Common myeloid progenitor, CD34-positive (primary cell): ENCODE data around the gene DALRD3.
A peak's percentile ranks its signal among the peaks of the same experiment; 100 is the strongest.

Source experiments
- CTCF ChIA-PET: fragments of 350-600 bp; sonication (Branson Sonifier 250); formaldehyde crosslinking; loops from one replicate; lab custom pipeline; 2021; ENCODE audit warnings: antibody characterized with exemption; lab: Charles Lee
- POLR2A ChIA-PET: fragments of 350-600 bp; sonication (Branson Sonifier 250); formaldehyde crosslinking; loops from one replicate; lab custom pipeline; 2021; ENCODE audit warnings: antibody characterized with exemption; lab: Charles Lee
- DNase-seq, 3 donors: peaks; one replicate each; pipeline versions ENCODE4 v3.0.0 to v3.0.0-alpha.2; 2013
- H3K27ac ChIP-seq, 2 experiments: 1 replicate in 1 of 2; 2 replicates in 1 of 2; pipeline ENCODE4 v1.7.0; 2013; ENCODE audit warnings: inconsistent platforms in 2 of 2, low read length in 2 of 2, mild to moderate bottlenecking in 2 of 2, low read depth in 1 of 2, moderate library complexity in 1 of 2; ENCODE audit not compliant: severe bottlenecking in 2 of 2, insufficient read depth in 1 of 2, poor library complexity in 1 of 2
- H3K27me3 ChIP-seq, 5 experiments: replicated peaks in 2 of 5; 1 replicate in 3 of 5; 2 replicates in 2 of 5; pipeline versions ENCODE4 v1.6.1 to v1.7.0; 2013; ENCODE audit warnings: low read length in 4 of 5, mild to moderate bottlenecking in 2 of 5, moderate library complexity in 2 of 5, inconsistent platforms in 1 of 5; ENCODE audit not compliant: insufficient read depth in 5 of 5, control insufficient read depth in 4 of 5
- H3K36me3 ChIP-seq, 4 experiments: 1 replicate in 2 of 4; 2 replicates in 2 of 4; pipeline versions ENCODE4 v1.6.1 to v1.7.0; 2013; ENCODE audit warnings: low read length in 3 of 4, control low read depth in 1 of 4, mild to moderate bottlenecking in 1 of 4; ENCODE audit not compliant: control insufficient read depth in 4 of 4, insufficient read depth in 4 of 4
- H3K4me1 ChIP-seq, 4 experiments: 1 replicate in 3 of 4; 2 replicates in 1 of 4; pipeline versions ENCODE4 v1.6.1 to v1.7.1; 2013; ENCODE audit warnings: low read length in 3 of 4, mild to moderate bottlenecking in 3 of 4, control low read depth in 1 of 4, inconsistent platforms in 1 of 4, moderate library complexity in 1 of 4; ENCODE audit not compliant: control insufficient read depth in 4 of 4, insufficient read depth in 4 of 4; ENCODE audit errors: control extremely low read depth in 1 of 4
- H3K4me3 ChIP-seq, 7 experiments: 1 replicate in 4 of 7; 2 replicates in 3 of 7; pipeline versions ENCODE4 v1.5.1 to v1.7.0; 2013; ENCODE audit warnings: mild to moderate bottlenecking in 7 of 7, low read length in 6 of 7, moderate library complexity in 6 of 7, inconsistent platforms in 2 of 7, low read depth in 2 of 7, control low read depth in 1 of 7; ENCODE audit not compliant: insufficient read depth in 4 of 7, control insufficient read depth in 1 of 7; ENCODE audit errors: extremely low read depth in 1 of 7
- H3K9me3 ChIP-seq, 5 experiments: 1 replicate in 4 of 5; 2 replicates in 1 of 5; pipeline versions ENCODE4 v1.6.1 to v1.7.1; 2013; ENCODE audit warnings: low read length in 4 of 5, mild to moderate bottlenecking in 2 of 5, inconsistent platforms in 1 of 5, low read depth in 1 of 5, moderate library complexity in 1 of 5; ENCODE audit not compliant: control insufficient read depth in 4 of 5, insufficient read depth in 2 of 5; ENCODE audit errors: control extremely low read depth in 1 of 5
- WGBS: methylation state at CpG from one replicate; pipeline ENCODE4 v1.1.5; 2013; ENCODE audit not compliant: insufficient coverage; 5-methylcytosine and 5-hydroxymethylcytosine counted together

The DALRD3 gene

DNA sequence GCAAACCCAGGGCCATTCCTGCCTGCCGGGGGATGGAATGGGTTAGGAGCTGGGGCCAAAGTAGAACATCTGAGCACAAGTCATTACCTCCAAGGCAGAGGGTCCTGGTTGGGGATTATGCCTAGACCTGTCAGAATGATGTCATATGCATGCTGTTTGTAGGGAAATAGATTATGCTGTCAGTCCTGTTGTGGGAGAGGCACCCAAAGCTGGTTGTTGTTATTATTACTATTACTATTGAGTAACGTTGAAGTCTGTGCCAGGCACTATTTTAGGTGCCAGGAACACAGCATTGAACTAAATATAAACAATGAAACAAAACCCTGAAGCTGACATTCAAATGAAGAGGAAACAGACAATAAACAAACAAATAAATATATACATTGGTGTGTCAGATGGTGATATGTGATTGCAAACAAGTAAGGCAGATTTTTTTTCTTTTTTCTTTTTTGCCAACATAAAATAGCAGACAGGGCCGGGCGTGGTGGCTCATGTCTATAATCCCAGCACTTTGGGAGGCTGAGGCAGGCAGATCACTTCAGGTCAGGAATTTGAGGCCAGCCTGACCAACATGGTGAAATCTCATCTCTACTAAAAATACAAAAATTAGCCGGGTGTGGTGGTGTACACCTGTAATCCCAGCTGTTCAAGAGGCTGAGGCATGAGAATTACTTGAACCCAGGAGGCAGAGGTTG, 26.4 kb downstream of the DALRD3 start:
- 100% methylated on average over 2 of the region's 5 CpGs for WGBS
- H3K9me3 ChIP-seq: no peaks in the 10 kb centered on the region
- H3K4me3 ChIP-seq: peak overlapping the region in 1 of 7 experiments; percentile 95
- H3K4me1 ChIP-seq: peaks cover 0 to 41% (median 36%) of the 10 kb centered on the region in 4 experiments
- peaks cover 0 to 24% (median 12%) of the 10 kb centered on the region in 4 experiments for H3K36me3 ChIP-seq
- CTCF ChIA-PET: interaction anchor here (1.0 to 16.2 kb wide), 6 partner anchors 17 to 166 kb away, joined by 3 to 386 read pairs (median 5); partner anchors contain the start of genes DALRD3, NDUFAF3 and WDR6
- no peak overlapping the region for H3K27ac ChIP-seq
- POLR2A ChIA-PET: interaction anchor here (2.6 to 7.2 kb wide), 2 partner anchors 15 to 30 kb away, joined by 10 to 69 read pairs; partner anchors contain the start of genes NDUFAF3 and WDR6
- H3K27me3 ChIP-seq: no peaks in the 10 kb centered on the region
- DNase-seq: no peak

DNA sequence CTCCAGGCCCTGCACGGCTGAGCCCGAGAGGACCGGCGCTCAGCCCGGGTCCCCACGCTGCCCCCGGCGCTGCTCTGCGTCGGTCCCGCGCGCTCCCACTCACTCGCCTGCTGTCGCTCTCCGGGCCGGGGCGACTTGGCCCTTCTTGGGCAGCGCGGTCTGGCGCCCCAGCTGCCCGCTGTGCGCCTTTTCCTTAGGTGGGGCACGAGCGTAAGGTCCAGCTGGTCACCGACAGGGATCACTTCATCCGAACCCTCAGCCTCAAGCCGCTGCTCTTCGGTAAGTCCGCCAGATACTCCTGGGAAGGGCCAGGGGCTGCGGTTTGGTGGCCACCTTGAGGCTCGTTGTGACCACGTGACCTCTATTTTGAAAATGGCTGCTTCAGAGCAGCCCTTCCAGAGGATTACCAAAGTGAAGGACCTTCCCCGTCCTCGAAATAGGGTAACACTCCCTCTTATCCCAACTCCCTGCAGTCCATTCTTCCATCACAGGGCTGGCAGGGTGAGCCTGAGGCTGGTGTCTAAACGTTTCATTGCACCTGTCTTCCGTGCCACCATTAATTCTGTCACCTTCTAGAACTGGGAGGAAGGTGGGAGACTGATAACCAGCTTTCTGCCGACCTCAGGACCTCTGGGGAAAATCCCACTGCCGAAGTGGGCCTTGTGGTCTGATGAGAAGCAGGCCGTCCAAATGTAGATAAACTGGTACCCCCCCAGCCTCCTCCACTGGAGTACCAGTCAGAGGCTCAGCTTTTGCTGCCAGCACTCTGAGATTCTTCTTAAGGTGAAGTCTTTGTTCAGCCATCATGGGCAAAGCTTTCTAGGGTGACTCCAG, 27.5 kb downstream of the DALRD3 start:
- Histone ChIP-seq H3K4me3 (peak overlapping the region; percentile 59 to 95 (median 87)), H3K27me3 (no peaks in the 10 kb centered on the region), H3K4me1 (peaks cover 0 to 41% (median 36%) of the 10 kb centered on the region in 4 experiments), H3K36me3 (peaks cover 0 to 16% (median 13%) of the 10 kb centered on the region in 4 experiments), H3K27ac (peak overlapping the region; percentile 80 to 86), H3K9me3 (no peaks in the 10 kb centered on the region)
- peak in 2 of 3 donors; percentile 60 to 65 for DNase-seq
- ChIA-PET POLR2A (interaction anchor here (0.7 to 7.2 kb wide), 5 partner anchors 17 to 103 kb away, joined by 4 to 69 read pairs (median 10); partner anchors contain the start of genes DALRD3, NDUFAF3, QRICH1 and WDR6), CTCF (interaction anchor here (0.9 to 16.2 kb wide), 5 partner anchors 9 to 126 kb away, joined by 3 to 386 read pairs (median 6); partner anchors contain the start of genes DALRD3, NDUFAF3 and WDR6)
- WGBS: 1% methylated on average over 38 of the region's 40 CpGs

DNA sequence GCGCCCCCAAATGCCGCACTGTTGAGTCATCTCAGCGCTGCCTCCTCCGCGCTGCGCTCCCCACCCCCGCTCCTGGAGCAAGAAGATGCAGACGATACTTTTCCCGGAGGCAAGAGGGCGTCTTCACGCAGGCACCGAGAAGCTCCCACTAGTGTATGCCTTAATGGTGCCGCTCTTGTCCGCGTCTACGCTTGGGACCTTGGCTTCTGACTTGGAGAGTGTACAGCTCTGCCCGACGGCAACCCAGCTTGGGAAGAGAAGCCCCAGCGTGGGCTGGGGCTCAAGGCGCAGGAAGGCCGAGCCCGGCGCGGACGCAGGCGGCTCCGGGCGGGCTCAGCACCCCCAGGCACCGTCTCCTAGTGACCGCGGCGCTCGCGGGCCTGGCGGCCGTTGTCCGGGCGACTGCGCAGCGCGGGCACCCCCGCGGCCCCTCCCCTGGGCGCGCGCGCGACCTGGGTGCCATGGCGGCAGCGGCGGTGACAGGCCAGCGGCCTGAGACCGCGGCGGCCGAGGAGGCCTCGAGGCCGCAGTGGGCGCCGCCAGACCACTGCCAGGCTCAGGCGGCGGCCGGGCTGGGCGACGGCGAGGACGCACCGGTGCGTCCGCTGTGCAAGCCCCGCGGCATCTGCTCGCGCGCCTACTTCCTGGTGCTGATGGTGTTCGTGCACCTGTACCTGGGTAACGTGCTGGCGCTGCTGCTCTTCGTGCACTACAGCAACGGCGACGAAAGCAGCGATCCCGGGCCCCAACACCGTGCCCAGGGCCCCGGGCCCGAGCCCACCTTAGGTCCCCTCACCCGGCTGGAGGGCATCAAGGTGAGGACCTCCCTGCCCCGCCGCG, 28.4 kb downstream of the DALRD3 start, which contains the start of gene P4HTM:
Gene P4HTM (plus strand): TSS at position 446 of the 840 bp plus-strand sequence. CDS start 16 bp downstream, at position 462.
- ChIA-PET CTCF (interaction anchor here (1.1 to 16.2 kb wide), 7 partner anchors 15 to 104 kb away, joined by 3 to 386 read pairs (median 8); partner anchors contain the start of genes DALRD3, NDUFAF3, QRICH1 and WDR6), POLR2A (interaction anchor here (0.5 to 7.2 kb wide), 11 partner anchors 10 to 399 kb away, joined by 3 to 69 read pairs (median 4); partner anchors contain the start of genes ARIH2, DALRD3, IMPDH2 and NDUFAF3)
- Histone ChIP-seq H3K4me3 (peak within 1 kb of the TSS; percentile 59 to 95 (median 87)), H3K27ac (peak within 1 kb of the TSS; percentile 80 to 86), H3K36me3 (peaks cover 0 to 17% (median 14%) of the 10 kb centered on the region in 4 experiments), H3K27me3 (no peaks in the 10 kb centered on the region), H3K9me3 (no peaks in the 10 kb centered on the region), H3K4me1 (peaks cover 0 to 41% (median 36%) of the 10 kb centered on the region in 4 experiments)
- peak; percentile 85 to 91 (median 89) for DNase-seq
- WGBS: 0% methylated on average over 88 of the region's 91 CpGs

DNA sequence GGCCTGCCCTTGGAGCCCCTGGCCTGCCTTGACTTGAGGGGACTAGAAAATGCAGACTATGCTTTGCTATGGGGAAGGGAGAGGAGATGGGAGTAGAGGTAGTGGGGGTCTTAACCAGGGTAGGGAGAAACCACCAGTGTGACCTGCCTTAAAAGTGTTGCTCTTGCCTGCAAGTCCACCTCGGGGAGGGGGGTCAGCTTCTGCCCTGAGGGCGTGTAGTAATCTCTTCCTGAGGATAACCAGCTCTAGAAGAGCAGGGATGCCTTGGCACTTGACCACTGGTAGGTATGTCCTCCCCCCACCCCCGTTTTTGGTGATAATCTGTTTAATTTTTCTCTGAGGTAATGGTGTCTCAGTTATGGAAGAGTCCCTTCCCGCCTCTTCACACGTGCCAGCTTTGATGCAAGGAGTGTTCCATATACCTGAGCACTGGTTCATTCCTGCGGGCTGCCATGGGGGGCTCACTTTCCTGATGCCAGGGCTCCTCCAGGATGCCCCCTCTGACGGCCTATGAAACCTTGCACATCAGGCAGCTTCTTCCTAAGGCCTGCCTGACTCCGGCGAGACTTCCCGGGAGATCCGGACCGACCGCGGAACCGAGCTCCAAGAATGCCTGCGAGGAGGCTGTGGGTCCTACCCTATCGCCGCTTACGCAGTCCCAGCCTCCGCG, 29.1 kb downstream of the DALRD3 start:
- 5% methylated on average over 20 of the region's 21 CpGs for WGBS
- Histone ChIP-seq H3K9me3 (no peaks in the 10 kb centered on the region), H3K4me1 (peaks cover 0 to 47% (median 35%) of the 10 kb centered on the region in 4 experiments), H3K36me3 (peaks cover 0 to 22% (median 16%) of the 10 kb centered on the region in 4 experiments), H3K27ac (peak overlapping the region; percentile 80 to 86), H3K27me3 (no peaks in the 10 kb centered on the region), H3K4me3 (peak overlapping the region; percentile 59 to 95 (median 87))
- peak in 1 of 3 donors; percentile 19 for DNase-seq
- ChIA-PET POLR2A (interaction anchor here (0.5 to 7.2 kb wide), 11 partner anchors 11 to 400 kb away, joined by 3 to 69 read pairs (median 4); partner anchors contain the start of genes ARIH2, DALRD3, IMPDH2 and NDUFAF3), CTCF (interaction anchor here (1.0 to 16.2 kb wide), 10 partner anchors 14 to 461 kb away, joined by 3 to 386 read pairs (median 6); partner anchors contain the start of genes DALRD3, NDUFAF3, QRICH1 and WDR6)

DNA sequence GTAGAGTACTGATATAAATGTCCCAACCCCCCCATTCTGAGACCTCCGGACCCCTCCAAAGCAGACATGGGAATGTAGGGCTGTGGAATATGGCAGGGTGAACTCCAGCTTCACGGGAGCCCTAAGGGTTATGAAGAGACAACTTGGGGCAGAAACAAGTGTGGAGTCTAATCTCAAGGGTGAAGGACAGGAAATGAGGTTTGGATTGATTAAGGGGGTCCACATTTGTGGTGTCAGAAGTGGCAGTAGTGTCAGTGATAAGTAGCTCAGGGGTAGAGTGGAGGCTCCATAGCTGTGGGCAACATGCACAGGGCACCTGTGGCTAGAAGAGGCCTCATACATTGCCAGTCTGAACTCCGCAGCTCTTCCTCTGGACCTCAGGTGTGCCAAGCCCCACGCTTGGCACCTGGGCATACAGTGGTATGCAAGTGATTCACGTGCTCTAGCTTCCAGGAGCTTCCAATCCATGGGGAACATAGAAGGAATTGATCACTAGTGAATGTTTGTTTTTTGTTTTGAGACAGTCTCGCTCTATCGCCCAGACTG, 32.5 kb downstream of the DALRD3 start:
- ChIA-PET POLR2A (interaction anchor here (1.3 kb wide), 3 partner anchors 27 to 36 kb away, joined by 3 to 6 read pairs (median 3); partner anchors contain the start of gene NDUFAF3), CTCF (interaction anchor here (0.9 to 16.2 kb wide), 6 partner anchors 21 to 114 kb away, joined by 3 to 386 read pairs (median 4); partner anchors contain the start of genes DALRD3, IMPDH2, NDUFAF3 and WDR6)
- peaks cover 7 to 52% (median 33%) of the 10 kb centered on the region in 4 experiments for H3K36me3 ChIP-seq
- no peak overlapping the region for H3K27ac ChIP-seq
- no peaks in the 10 kb centered on the region for H3K9me3 ChIP-seq
- peaks cover 0 to 30% (median 16%) of the 10 kb centered on the region in 4 experiments for H3K4me1 ChIP-seq
- DNase-seq: peak in 2 of 3 donors; percentile 30 to 61
- WGBS: 86% methylated on average over 4 of the region's 7 CpGs
- H3K4me3 ChIP-seq: no peak overlapping the region
- no peaks in the 10 kb centered on the region for H3K27me3 ChIP-seq
